Measurements from ENCODE around the gene VAT1L. TPM values are rescaled to one million over a fixed set of nuclear protein-coding genes. Genes with fewer than 3 reads are reported as not detected.

Gene VAT1L
- total RNA-seq, 4 donors from 2014 or later = 0.53 to 2.5 (median 0.92) TPM

- Histone ChIP-seq H3K4me1 (no peaks in the 10 kb centered on the region), H3K36me3 (no peaks in the 10 kb centered on the region), H3K4me3 (no peak overlapping the region), H3K27me3 (no peaks in the 10 kb centered on the region), H3K27ac (no peak overlapping the region), H3K9me3 (no peaks in the 10 kb centered on the region)
- no peak for DNase-seq
- TF ChIP-seq POLR2A (IDR thresholded peaks at IDR 0.05) = no peak
- TF ChIP-seq CTCF (IDR thresholded peaks at IDR 0.05) = no peak
Observed at GRCh38 chr16:77807021-77807420, 18.7 kb downstream of the VAT1L start.

GRCh38 chr16:77812856-77813500 is 24.6 kb downstream of the VAT1L start:
- H3K4me3 ChIP-seq = no peak overlapping the region
- no peak overlapping the region for H3K27ac ChIP-seq
- DNase-seq = no peak
- H3K27me3 ChIP-seq = no peaks in the 10 kb centered on the region
- TF ChIP-seq POLR2A (IDR thresholded peaks at IDR 0.05) = no peak
- no peak for TF ChIP-seq CTCF (IDR thresholded peaks at IDR 0.05)
- no peaks in the 10 kb centered on the region for H3K4me1 ChIP-seq
- no peaks in the 10 kb centered on the region for H3K36me3 ChIP-seq
- H3K9me3 ChIP-seq = no peaks in the 10 kb centered on the region

GRCh38 chr16:77816293-77816692 is 27.9 kb downstream of the VAT1L start:
- no peak for DNase-seq
- no peak for TF ChIP-seq CTCF (IDR thresholded peaks at IDR 0.05)
- no peak for TF ChIP-seq POLR2A (IDR thresholded peaks at IDR 0.05)
- no peaks in the 10 kb centered on the region for H3K27me3 ChIP-seq
- H3K4me3 ChIP-seq = no peak overlapping the region
- no peaks in the 10 kb centered on the region for H3K9me3 ChIP-seq
- H3K27ac ChIP-seq = no peak overlapping the region
- no peaks in the 10 kb centered on the region for H3K36me3 ChIP-seq
- H3K4me1 ChIP-seq = no peaks in the 10 kb centered on the region

- TF ChIP-seq POLR2A (IDR thresholded peaks at IDR 0.05) (no peak), CTCF (IDR thresholded peaks at IDR 0.05) (no peak)
- DNase-seq = no peak
- H3K36me3 ChIP-seq = no peaks in the 10 kb centered on the region
- no peaks in the 10 kb centered on the region for H3K4me1 ChIP-seq
- no peaks in the 10 kb centered on the region for H3K27me3 ChIP-seq
- H3K9me3 ChIP-seq = no peaks in the 10 kb centered on the region
- no peak overlapping the region for H3K27ac ChIP-seq
- no peak overlapping the region for H3K4me3 ChIP-seq
Observed at GRCh38 chr16:77820340-77820739, 32.0 kb downstream of the VAT1L start.

- no peak overlapping the region for H3K4me3 ChIP-seq
- TF ChIP-seq CTCF (IDR thresholded peaks at IDR 0.05) (no peak), POLR2A (IDR thresholded peaks at IDR 0.05) (no peak)
- no peak overlapping the region for H3K27ac ChIP-seq
- DNase-seq = no peak
- H3K9me3 ChIP-seq = no peaks in the 10 kb centered on the region
- no peaks in the 10 kb centered on the region for H3K4me1 ChIP-seq
- no peaks in the 10 kb centered on the region for H3K36me3 ChIP-seq
- no peaks in the 10 kb centered on the region for H3K27me3 ChIP-seq
Observed at GRCh38 chr16:77822661-77823060, 34.3 kb downstream of the VAT1L start.

- Histone ChIP-seq H3K4me1 (no peaks in the 10 kb centered on the region), H3K27ac (no peak overlapping the region), H3K27me3 (no peaks in the 10 kb centered on the region), H3K36me3 (no peaks in the 10 kb centered on the region), H3K9me3 (no peaks in the 10 kb centered on the region), H3K4me3 (no peak overlapping the region)
- no peak for DNase-seq
- TF ChIP-seq POLR2A (IDR thresholded peaks at IDR 0.05) = no peak
- TF ChIP-seq CTCF (IDR thresholded peaks at IDR 0.05) = no peak
Observed at GRCh38 chr16:77823067-77823466, 34.7 kb downstream of the VAT1L start.

Data from Peyer's patch (tissue), 4 donors.